HepG2 (cell line): Measurements from ENCODE around the gene PPP2R5C.

Experiments
- ARID2 ChIP-seq: sonication (generic); formaldehyde crosslinking; IDR thresholded peaks from 2 replicates; pipeline ENCODE4 v1.8.1; 2022; ENCODE audit warnings: mild to moderate bottlenecking, missing genetic modification reagents, borderline replicate concordance
- ATRX ChIP-seq: sonication (generic); formaldehyde crosslinking; IDR thresholded peaks from 2 replicates; pipeline ENCODE4 v1.4.0; 2020; ENCODE audit warnings: missing genetic modification reagents, borderline replicate concordance
- CREB1 ChIP-seq, 2 experiments: fragments of 450-650 bp in 1 of 2; IDR thresholded peaks; 2 replicates each; pipeline ENCODE4 v1.6.1; 2016 to 2017; ENCODE audit warnings: control low read depth in 1 of 2, mild to moderate bottlenecking in 1 of 2, missing compliant biosample characterization in 1 of 2, missing genetic modification characterization in 1 of 2
- EZH2 ChIP-seq: conservative IDR thresholded peaks from 2 replicates; pipeline ENCODE4 v1.6.1; 2012; ENCODE audit warnings: mild to moderate bottlenecking, low read depth, low read length, moderate library complexity
- KDM5A ChIP-seq: fragments of 200-600 bp; sonication (generic); IDR thresholded peaks from 2 replicates; pipeline ENCODE4 v1.7.0; 2018; ENCODE audit warnings: antibody characterized with exemption, mild to moderate bottlenecking, low read length, borderline replicate concordance
- PATZ1 ChIP-seq: sonication (generic); formaldehyde crosslinking; IDR thresholded peaks from 2 replicates; pipeline ENCODE4 v1.4.0; 2020; ENCODE audit warnings: missing genetic modification reagents
- PREB ChIP-seq: sonication (generic); formaldehyde crosslinking; IDR thresholded peaks from 2 replicates; pipeline ENCODE4 v1.4.0; 2020; ENCODE audit warnings: missing genetic modification reagents
- RBM22 ChIP-seq: fragments of 200-400 bp; formaldehyde crosslinking; optimal IDR thresholded peaks from 2 replicates; pipeline ENCODE3; 2017; ENCODE audit warnings: mild to moderate bottlenecking, low read length, moderate library complexity
- USF2 ChIP-seq, 2 experiments: sonication (generic) in 1 of 2; formaldehyde crosslinking in 1 of 2; IDR thresholded peaks; 2 replicates each; pipeline versions ENCODE4 v1.5.1 to v1.6.1; 2011 to 2020; ENCODE audit warnings: borderline replicate concordance in 1 of 2, low read depth in 1 of 2, low read length in 1 of 2, mild to moderate bottlenecking in 1 of 2, missing genetic modification reagents in 1 of 2, moderate library complexity in 1 of 2
- ZNF407 ChIP-seq: sonication (generic); formaldehyde crosslinking; IDR thresholded peaks from one replicate; pipeline ENCODE4 v1.5.1; 2020; ENCODE audit warnings: mild to moderate bottlenecking, missing genetic modification reagents; ENCODE audit errors: not compliant biosample characterization
- ZNF780A ChIP-seq: sonication (generic); formaldehyde crosslinking; IDR thresholded peaks from 2 replicates; pipeline ENCODE4 v1.8.0; 2022; ENCODE audit warnings: mild to moderate bottlenecking, missing genetic modification reagents, moderate library complexity
- ZNF781 ChIP-seq: sonication (generic); formaldehyde crosslinking; IDR thresholded peaks from 2 replicates; pipeline ENCODE4 v1.5.1; 2020; ENCODE audit warnings: borderline replicate concordance, mild to moderate bottlenecking, missing genetic modification reagents; ENCODE audit errors: not compliant biosample characterization

GRCh38 chr14:101928415-101928841, 166.9 kb downstream of the PPP2R5C start:
- TF ChIP-seq EZH2 = no peak
- no peak for TF ChIP-seq KDM5A
- no peak for TF ChIP-seq USF2 (IDR thresholded peaks at IDR 0.05; ENCODE audit: low read depth, low read length)
- TF ChIP-seq USF2 (CRISPR knock-in tag; IDR thresholded peaks at IDR 0.05; ENCODE audit: borderline replicate concordance) = no peak
- TF ChIP-seq ZNF781 (CRISPR knock-in tag) = no peak
- peak; percentile 28 for TF ChIP-seq RBM22
- no peak for TF ChIP-seq ZNF780A (CRISPR knock-in tag)
- no peak for TF ChIP-seq PREB (CRISPR knock-in tag)
- no peak for TF ChIP-seq CREB1 (IDR thresholded peaks at IDR 0.05)
- TF ChIP-seq CREB1 (CRISPR knock-in tag; IDR thresholded peaks at IDR 0.05) = no peak
- no peak for TF ChIP-seq ATRX (CRISPR knock-in tag)
- no peak for TF ChIP-seq ARID2 (CRISPR knock-in tag)
- no peak for TF ChIP-seq ZNF407 (CRISPR knock-in tag)
- TF ChIP-seq PATZ1 (CRISPR knock-in tag) = no peak
